Myocyte (in vitro differentiated cells): Measurements from ENCODE around the gene DMP1. TPM values are rescaled to one million over a fixed set of nuclear protein-coding genes. Genes with fewer than 3 reads are reported as not detected.
"Not testable (repeated sequence)": the region's sequence is repeated elsewhere in the genome, so short reads cannot be mapped to it uniquely, and the experiment has no call there.

ENCODE experiments used
- DNase-seq: peaks from one replicate; pipeline ENCODE4 v3.0.0-alpha.2; 2012; ENCODE audit warnings: low read depth
- total RNA-seq: library from RNA; depleted of rRNA; stranded (reverse); fragments of >200 nt; gene quantifications from 2 replicates; pipeline ENCODE4 v1.2.3, GENCODE V29; 2014

Gene DMP1
- total RNA-seq, 1 donor from 2014 or later = 0.08 TPM

- no peak for DNase-seq
Observed at GRCh38 chr4:87680271-87680670, 30.2 kb downstream of the DMP1 start.

- no peak for DNase-seq
Observed at GRCh38 chr4:87688316-87688715, 38.2 kb downstream of the DMP1 start.

- not testable (repeated sequence) for DNase-seq
Observed at GRCh38 chr4:87690947-87691346, 40.9 kb downstream of the DMP1 start.

- not testable (repeated sequence) for DNase-seq
Observed at GRCh38 chr4:87692060-87692459, 42.0 kb downstream of the DMP1 start.

GRCh38 chr4:87697272-87697671, 47.2 kb downstream of the DMP1 start:
- DNase-seq = no peak

GRCh38 chr4:87697945-87698344, 47.9 kb downstream of the DMP1 start:
- DNase-seq = no peak

- no peak for DNase-seq
Observed at GRCh38 chr4:87698394-87698793, 48.3 kb downstream of the DMP1 start.

- no peak for DNase-seq
Observed at GRCh38 chr4:87704001-87704400, 53.9 kb downstream of the DMP1 start.

- no peak for DNase-seq
Observed at GRCh38 chr4:87707279-87707918, 57.3 kb downstream of the DMP1 start.

Other genes with a start within 250 kb of the DMP1 start
- gene NUDT9, start 227.7 kb upstream of the DMP1 start, total RNA-seq = 17.0 and 36.0 TPM in 2 replicates
- 0.26 and 0.80 TPM in 2 replicates for gene SPARCL1, start 120.9 kb upstream of the DMP1 start, total RNA-seq
- not detected in 2 replicates for gene DSPP, start 41.8 kb upstream of the DMP1 start, total RNA-seq
- gene IBSP, start 149.3 kb downstream of the DMP1 start, total RNA-seq = not detected in 2 replicates
- gene MEPE, start 182.7 kb downstream of the DMP1 start, total RNA-seq = not detected in 2 replicates